ENCODE data around the gene KBTBD7.
A peak's percentile ranks its signal among the peaks of the same experiment; 100 is the strongest.
"Not testable (repeated sequence)": the region's sequence is repeated elsewhere in the genome, so short reads cannot be mapped to it uniquely, and the experiment has no call there.

KBTBD7 gene

GRCh38 chr13:41196011-41196410, 1.6 kb upstream of the KBTBD7 start:
- no peak for DNase-seq

- no peak for DNase-seq
Measured at GRCh38 chr13:41193469-41193868, 900 bp downstream of the KBTBD7 start.

GRCh38 chr13:41188584-41188983, 5.8 kb downstream of the KBTBD7 start:
- DNase-seq = no peak

GRCh38 chr13:41186481-41186880, 7.9 kb downstream of the KBTBD7 start:
- DNase-seq = no peak

GRCh38 chr13:41182231-41182630, 12.1 kb downstream of the KBTBD7 start:
- DNase-seq = no peak

- DNase-seq = no peak
Measured at GRCh38 chr13:41179593-41180250, 14.6 kb downstream of the KBTBD7 start.

- peak; percentile 15 for DNase-seq
Measured at GRCh38 chr13:41178040-41178439, 16.3 kb downstream of the KBTBD7 start.

GRCh38 chr13:41177616-41178015, 16.8 kb downstream of the KBTBD7 start:
- no peak for DNase-seq

- not testable (repeated sequence) for DNase-seq
Measured at GRCh38 chr13:41175576-41175975, 18.8 kb downstream of the KBTBD7 start.

- no peak for DNase-seq
Measured at GRCh38 chr13:41162151-41162550, 32.2 kb downstream of the KBTBD7 start.

- DNase-seq = no peak
Measured at GRCh38 chr13:41159174-41159573, 35.2 kb downstream of the KBTBD7 start.

GRCh38 chr13:41157048-41157717, 37.2 kb downstream of the KBTBD7 start:
- no peak for DNase-seq

- DNase-seq = no peak
Measured at GRCh38 chr13:41156620-41157019, 37.7 kb downstream of the KBTBD7 start.

GRCh38 chr13:41154042-41154441, 40.3 kb downstream of the KBTBD7 start:
- DNase-seq = no peak

GRCh38 chr13:41152005-41152404, 42.4 kb downstream of the KBTBD7 start:
- DNase-seq = no peak

- no peak for DNase-seq
Measured at GRCh38 chr13:41150058-41150457, 44.3 kb downstream of the KBTBD7 start.

GRCh38 chr13:41148419-41149283, 45.7 kb downstream of the KBTBD7 start:
- DNase-seq = no peak

- DNase-seq = peak; percentile 66
Measured at GRCh38 chr13:41145136-41145908, 49.0 kb downstream of the KBTBD7 start.

- peak; percentile 66 for DNase-seq
Measured at GRCh38 chr13:41144576-41144975, 49.8 kb downstream of the KBTBD7 start.

All from NCI-H226 (cell line).